NCI-H128 (cell line): Measurements from ENCODE around the gene LEF1.
A peak's percentile ranks its signal among the peaks of the same experiment; 100 is the strongest.

Experiments used
- DNase-seq: peaks from one replicate; lab custom pipeline; 2025; ENCODE audit not compliant: unreplicated experiment; lab: John Stamatoyannopoulos, UW

The LEF1 gene

GRCh38 chr4:108180513-108180912 lies 11.8 kb upstream of the LEF1 start:
- DNase-seq, result no peak

- no peak for DNase-seq
Measured at GRCh38 chr4:108175966-108176365, 7.2 kb upstream of the LEF1 start.

- no peak for DNase-seq
Measured at GRCh38 chr4:108174856-108175255, 6.1 kb upstream of the LEF1 start.

GRCh38 chr4:108173599-108174057 lies 4.9 kb upstream of the LEF1 start:
- DNase-seq, result no peak

GRCh38 chr4:108172753-108173598 lies 4.2 kb upstream of the LEF1 start:
- peak; percentile 55 for DNase-seq

GRCh38 chr4:108172231-108172752 lies 3.6 kb upstream of the LEF1 start:
- no peak for DNase-seq

- no peak for DNase-seq
Measured at GRCh38 chr4:108171339-108172230, 2.9 kb upstream of the LEF1 start.

GRCh38 chr4:108170631-108171338 lies 2.1 kb upstream of the LEF1 start:
- DNase-seq, result no peak

- no peak for DNase-seq
Measured at GRCh38 chr4:108169664-108170063, 932 bp upstream of the LEF1 start.

- no peak for DNase-seq
Measured at GRCh38 chr4:108168160-108168670, 517 bp downstream of the LEF1 start.

GRCh38 chr4:108166441-108167315 lies 2.1 kb downstream of the LEF1 start:
- no peak for DNase-seq

GRCh38 chr4:108166038-108166437 lies 2.7 kb downstream of the LEF1 start:
- no peak for DNase-seq

- DNase-seq, result no peak
Measured at GRCh38 chr4:108165586-108165985, 3.1 kb downstream of the LEF1 start.

- DNase-seq, result no peak
Measured at GRCh38 chr4:108163351-108163750, 5.4 kb downstream of the LEF1 start.

- no peak for DNase-seq
Measured at GRCh38 chr4:108160741-108161352, 7.9 kb downstream of the LEF1 start.

GRCh38 chr4:108159845-108160244 lies 8.9 kb downstream of the LEF1 start:
- DNase-seq, result no peak

GRCh38 chr4:108157655-108158054 lies 11.1 kb downstream of the LEF1 start:
- DNase-seq, result no peak

GRCh38 chr4:108156391-108156790 lies 12.3 kb downstream of the LEF1 start:
- DNase-seq, result no peak

- no peak for DNase-seq
Measured at GRCh38 chr4:108155373-108155772, 13.4 kb downstream of the LEF1 start.
